ENCODE measurements around the gene SETD1A.

The SETD1A gene

GRCh38 chr16:30953511-30954124 is 3.9 kb upstream of the SETD1A start:
- peak; percentile 80 for DNase-seq (ENCODE audit: low read depth)

GRCh38 chr16:30954993-30955392 is 2.6 kb upstream of the SETD1A start:
- no peak for DNase-seq (ENCODE audit: low read depth)

- DNase-seq (ENCODE audit: low read depth) = peak; percentile 85
These were observed 726 bp upstream of the SETD1A start for GRCh38 chr16:30956601-30957455.

GRCh38 chr16:30958175-30959079 is 873 bp downstream of the SETD1A start:
- DNase-seq (ENCODE audit: low read depth) = peak; percentile 47

GRCh38 chr16:30961384-30961783 is 3.8 kb downstream of the SETD1A start:
- no peak for DNase-seq (ENCODE audit: low read depth)

GRCh38 chr16:30963925-30964511 is 6.5 kb downstream of the SETD1A start:
- DNase-seq (ENCODE audit: low read depth) = no peak

GRCh38 chr16:30964574-30965226 is 7.1 kb downstream of the SETD1A start:
- no peak for DNase-seq (ENCODE audit: low read depth)

- no peak for DNase-seq (ENCODE audit: low read depth)
These were observed 7.9 kb downstream of the SETD1A start for GRCh38 chr16:30965436-30965835.

GRCh38 chr16:30966033-30966619 is 8.6 kb downstream of the SETD1A start:
- DNase-seq (ENCODE audit: low read depth) = no peak

GRCh38 chr16:30967795-30968194 is 10.2 kb downstream of the SETD1A start:
- DNase-seq (ENCODE audit: low read depth) = no peak

- DNase-seq (ENCODE audit: low read depth) = no peak
These were observed 11.8 kb downstream of the SETD1A start for GRCh38 chr16:30969246-30969842.

GRCh38 chr16:30971298-30971697 is 13.7 kb downstream of the SETD1A start:
- DNase-seq (ENCODE audit: low read depth) = no peak

- DNase-seq (ENCODE audit: low read depth) = peak; percentile 63
These were observed 15.3 kb downstream of the SETD1A start for GRCh38 chr16:30972872-30973271.

- no peak for DNase-seq (ENCODE audit: low read depth)
These were observed 16.8 kb downstream of the SETD1A start for GRCh38 chr16:30974348-30974747.

GRCh38 chr16:30976486-30976885 is 18.9 kb downstream of the SETD1A start:
- no peak for DNase-seq (ENCODE audit: low read depth)

GRCh38 chr16:30977502-30977901 is 19.9 kb downstream of the SETD1A start:
- no peak for DNase-seq (ENCODE audit: low read depth)

GRCh38 chr16:30979170-30980022 is 21.8 kb downstream of the SETD1A start:
- DNase-seq (ENCODE audit: low read depth) = no peak

GRCh38 chr16:30980023-30980371 is 22.4 kb downstream of the SETD1A start:
- no peak for DNase-seq (ENCODE audit: low read depth)

GRCh38 chr16:30980434-30980833 is 22.9 kb downstream of the SETD1A start:
- DNase-seq (ENCODE audit: low read depth) = no peak

GRCh38 chr16:30980959-30981358 is 23.4 kb downstream of the SETD1A start:
- DNase-seq (ENCODE audit: low read depth) = no peak

Data from iris pigment epithelial cell (primary cell).